A673 (cell line): Measurements from ENCODE around the gene NHLH2. TPM values are rescaled to one million over a fixed set of nuclear protein-coding genes. Genes with fewer than 3 reads are reported as not detected.
A peak's percentile ranks its signal among the peaks of the same experiment; 100 is the strongest.

ENCODE experiments used
- Bru-seq: library from RNA; stranded (reverse); fragments of 400-500 nt; gene quantifications from one replicate; lab custom pipeline; 2021; lab: Mats Ljungman, UMichigan
- BruChase-seq, 2 experiments: library from RNA; stranded (reverse); fragments of 400-500 nt; gene quantifications; one replicate each; lab custom pipeline; 2021; lab: Mats Ljungman, UMichigan
- BruUV-seq: library from RNA; stranded (reverse); fragments of 400-500 nt; replicated peaks from 2 replicates; lab custom pipeline; 2021; lab: Mats Ljungman, UMichigan
- CTCF ChIA-PET: fragments of 300-600 bp; sonication (Branson Sonifier 250); formaldehyde crosslinking; loops from one replicate; lab custom pipeline; 2022; ENCODE audit warnings: antibody characterized with exemption; lab: Charles Lee
- POLR2A ChIA-PET: fragments of 300-600 bp; sonication (Branson Sonifier 250); formaldehyde crosslinking; loops from one replicate; lab custom pipeline; 2022; ENCODE audit warnings: antibody characterized with exemption; ENCODE audit not compliant: low non-redundant PET; lab: Charles Lee
- DNase-seq: peaks from one replicate; pipeline ENCODE4 v3.0.0-alpha.2; 2015; ENCODE audit warnings: low spot score
- H3K27ac ChIP-seq: fragments of 200-600 bp; sonication (generic); 2 replicates; pipeline ENCODE4 v1.5.1; 2016; ENCODE audit warnings: mixed run types, low read depth, mild to moderate bottlenecking, mixed read lengths, antibody characterized with exemption, low read length; ENCODE audit not compliant: poor library complexity, severe bottlenecking
- H3K27me3 ChIP-seq: fragments of 200-600 bp; sonication (generic); replicated peaks from 2 replicates; pipeline ENCODE4 v1.6.1; 2017; ENCODE audit warnings: mixed run types, low read depth, mild to moderate bottlenecking, mixed read lengths, antibody characterized with exemption, low read length; ENCODE audit not compliant: insufficient read depth, poor library complexity
- H3K36me3 ChIP-seq: fragments of 200-600 bp; sonication (generic); 2 replicates; pipeline ENCODE4 v1.6.1; 2016; ENCODE audit warnings: mixed run types, mild to moderate bottlenecking, mixed read lengths, antibody characterized with exemption, low read length; ENCODE audit not compliant: insufficient read depth, poor library complexity, severe bottlenecking
- H3K4me1 ChIP-seq: fragments of 200-600 bp; sonication (generic); 2 replicates; pipeline ENCODE4 v1.6.1; 2017; ENCODE audit warnings: mixed run types, mild to moderate bottlenecking, mixed read lengths, antibody characterized with exemption, low read length; ENCODE audit not compliant: insufficient read depth, poor library complexity, severe bottlenecking
- H3K4me3 ChIP-seq: fragments of 200-600 bp; sonication (generic); 2 replicates; pipeline ENCODE4 v1.5.1; 2016; ENCODE audit warnings: low read depth, mixed run types, mild to moderate bottlenecking, mixed read lengths, low read length; ENCODE audit not compliant: poor library complexity, severe bottlenecking
- H3K9me3 ChIP-seq: fragments of 200-600 bp; sonication (generic); 2 replicates; pipeline ENCODE4 v1.6.1; 2016; ENCODE audit warnings: mixed run types, low read depth, mild to moderate bottlenecking, mixed read lengths, antibody characterized with exemption, low read length; ENCODE audit not compliant: poor library complexity, severe bottlenecking
- EZH2 ChIP-seq: fragments of 200-600 bp; sonication (generic); IDR thresholded peaks from 2 replicates; pipeline ENCODE4 v1.6.1; 2017; ENCODE audit warnings: borderline replicate concordance, low read depth, mild to moderate bottlenecking, mixed read lengths, antibody characterized with exemption, low read length; ENCODE audit not compliant: poor library complexity, severe bottlenecking
- intact Hi-C: fragments of 100-400 bp; cut with micrococcal nuclease; formaldehyde crosslinking; loops from one replicate; pipeline ENCODE4 v1.10.0; 2022; ENCODE audit not compliant: unreplicated experiment
- long read RNA-seq: library from polyadenylated mRNA; stranded (forward); transcript quantifications from one replicate; pipeline ENCODE4 v2.0.0, GENCODE V29; 2022
- total RNA-seq: library from RNA; stranded (reverse); gene quantifications from 2 replicates; pipeline ENCODE4 v1.2.3, GENCODE V29; 2021
- TF ChIP-seq, protein P1 (sequence below): fragments of 300-800, 200-600 bp; sonication (generic); conservative IDR thresholded peaks from 2 replicates; pipeline ENCODE4 v1.5.1; 2017; ENCODE audit warnings: low read depth, mild to moderate bottlenecking, antibody characterized with exemption, low read length, moderate library complexity, mixed read lengths

NHLH2 gene
- total RNA-seq (not detected in 2 replicates), Bru-seq, nascent RNA (not detected), BruChase-seq, experiment 1, labeled RNA remaining after a 2-hour chase (not detected), BruChase-seq, experiment 2, labeled RNA remaining after a 6-hour chase (not detected)
- long read RNA-seq = 0 reads

DNA sequence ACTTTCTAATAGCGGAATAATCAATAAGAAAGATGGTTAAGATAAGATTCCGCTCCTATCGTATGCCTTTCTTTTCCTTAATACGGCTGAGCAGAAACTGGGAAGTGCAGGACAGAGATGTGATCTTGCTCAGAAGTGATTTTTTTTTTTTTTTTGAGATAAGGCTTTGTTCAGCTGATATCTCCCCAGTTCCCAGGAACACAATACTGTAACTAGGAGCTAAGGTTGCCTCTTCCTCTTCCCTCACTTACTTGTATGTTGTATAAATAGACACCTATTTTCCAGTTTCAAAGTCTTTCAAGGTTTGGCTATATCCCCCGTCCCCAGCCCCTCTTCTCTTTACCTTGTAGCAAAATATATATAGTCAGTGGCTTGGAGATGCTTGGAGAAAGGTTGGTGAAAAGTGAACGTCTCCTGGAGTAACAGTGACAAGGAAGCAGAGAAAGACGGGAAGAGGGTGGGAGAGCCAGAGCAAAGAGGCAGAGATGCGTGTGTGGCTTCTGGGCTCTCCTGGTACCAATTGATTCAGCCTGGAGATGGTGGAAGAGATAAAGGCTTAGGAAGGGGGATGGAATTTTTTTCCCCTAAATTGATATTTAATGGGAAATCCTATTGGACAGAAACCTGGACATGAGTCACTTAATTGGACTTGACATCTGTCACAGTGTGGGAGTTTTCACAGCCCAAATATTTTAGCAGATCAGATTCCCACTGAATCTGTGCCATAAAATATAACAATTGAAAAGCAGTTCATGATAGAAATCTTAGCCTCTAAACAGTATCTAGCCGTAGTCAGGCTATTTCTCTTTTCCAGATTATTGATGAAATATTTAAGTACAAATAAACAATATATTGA, at the start of gene NHLH2:
TSS of gene NHLH2 (minus strand) at position 522 of the 856 bp plus-strand sequence. CDS start 2,754 bp downstream, outside the sequence.
- BruUV-seq = no TSS peak
- Histone ChIP-seq H3K27me3 (peaks cover 98% of the 10 kb centered on the region), H3K4me1 (peaks cover 16% of the 10 kb centered on the region), H3K27ac (no peak within 1 kb of the TSS), H3K36me3 (no peaks in the 10 kb centered on the region), H3K4me3 (no peak within 1 kb of the TSS), H3K9me3 (no peaks in the 10 kb centered on the region)
- no peak for DNase-seq
- POLR2A ChIA-PET = no interaction called here
- intact Hi-C loops = no loop called here
- CTCF ChIA-PET = no interaction called here
- peak; percentile 28 for TF ChIP-seq EZH2
- TF ChIP-seq, protein P1, sequence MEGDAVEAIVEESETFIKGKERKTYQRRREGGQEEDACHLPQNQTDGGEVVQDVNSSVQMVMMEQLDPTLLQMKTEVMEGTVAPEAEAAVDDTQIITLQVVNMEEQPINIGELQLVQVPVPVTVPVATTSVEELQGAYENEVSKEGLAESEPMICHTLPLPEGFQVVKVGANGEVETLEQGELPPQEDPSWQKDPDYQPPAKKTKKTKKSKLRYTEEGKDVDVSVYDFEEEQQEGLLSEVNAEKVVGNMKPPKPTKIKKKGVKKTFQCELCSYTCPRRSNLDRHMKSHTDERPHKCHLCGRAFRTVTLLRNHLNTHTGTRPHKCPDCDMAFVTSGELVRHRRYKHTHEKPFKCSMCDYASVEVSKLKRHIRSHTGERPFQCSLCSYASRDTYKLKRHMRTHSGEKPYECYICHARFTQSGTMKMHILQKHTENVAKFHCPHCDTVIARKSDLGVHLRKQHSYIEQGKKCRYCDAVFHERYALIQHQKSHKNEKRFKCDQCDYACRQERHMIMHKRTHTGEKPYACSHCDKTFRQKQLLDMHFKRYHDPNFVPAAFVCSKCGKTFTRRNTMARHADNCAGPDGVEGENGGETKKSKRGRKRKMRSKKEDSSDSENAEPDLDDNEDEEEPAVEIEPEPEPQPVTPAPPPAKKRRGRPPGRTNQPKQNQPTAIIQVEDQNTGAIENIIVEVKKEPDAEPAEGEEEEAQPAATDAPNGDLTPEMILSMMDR = no peak

DNA sequence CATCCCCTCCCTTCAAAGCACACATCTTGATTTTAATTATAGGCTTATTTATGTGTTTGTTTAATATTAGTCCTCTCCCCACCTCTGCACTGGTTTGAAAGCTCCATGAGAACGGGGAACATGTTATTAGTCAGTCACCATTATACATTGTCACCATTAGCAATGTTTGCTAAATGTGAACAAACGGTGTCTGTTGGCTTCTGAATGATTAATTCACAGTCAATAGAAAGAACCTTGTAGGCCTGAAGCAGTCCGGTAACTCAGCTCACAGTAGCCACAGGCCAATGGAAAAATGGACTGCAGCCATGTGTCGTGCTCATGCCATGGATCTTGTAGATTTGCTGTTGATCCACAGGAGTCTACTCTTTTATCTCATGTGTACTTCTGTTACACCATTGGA, 49.7 kb upstream of the NHLH2 start:
- no peak overlapping the region for H3K4me3 ChIP-seq
- H3K9me3 ChIP-seq = no peaks in the 10 kb centered on the region
- ChIA-PET CTCF (no interaction called here), POLR2A (no interaction called here)
- no peaks in the 10 kb centered on the region for H3K27me3 ChIP-seq
- H3K36me3 ChIP-seq = no peaks in the 10 kb centered on the region
- DNase-seq = no peak
- TF ChIP-seq, protein P1 = no peak
- TF ChIP-seq EZH2 = no peak
- intact Hi-C loops = no loop called here
- H3K4me1 ChIP-seq = no peaks in the 10 kb centered on the region
- no peak overlapping the region for H3K27ac ChIP-seq
- no TSS peak for BruUV-seq

DNA sequence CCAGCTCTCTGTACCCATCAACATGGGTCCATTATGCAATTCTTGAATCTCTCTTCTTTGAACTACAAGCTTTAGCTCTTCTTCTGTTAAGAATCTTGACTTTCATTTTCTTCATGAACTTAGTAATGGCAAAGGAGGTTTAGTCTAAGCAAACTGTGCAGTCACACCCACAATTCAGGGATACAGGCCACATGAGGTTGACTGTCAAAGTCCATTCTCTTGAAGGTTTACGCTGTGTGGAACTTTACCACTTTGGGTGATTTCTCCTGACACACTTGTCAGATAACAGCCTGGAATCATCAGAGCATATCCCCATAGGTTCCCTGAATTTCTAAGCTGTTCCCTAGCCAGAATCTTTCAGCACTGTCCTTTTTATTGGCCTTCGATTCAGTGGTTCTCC, 48.0 kb upstream of the NHLH2 start:
- TF ChIP-seq, protein P1 = no peak
- no peak for TF ChIP-seq EZH2
- no peaks in the 10 kb centered on the region for H3K9me3 ChIP-seq
- BruUV-seq = no TSS peak
- no peaks in the 10 kb centered on the region for H3K27me3 ChIP-seq
- ChIA-PET POLR2A (no interaction called here), CTCF (no interaction called here)
- no peak for DNase-seq
- no peaks in the 10 kb centered on the region for H3K36me3 ChIP-seq
- intact Hi-C loops = no loop called here
- no peak overlapping the region for H3K4me3 ChIP-seq
- no peaks in the 10 kb centered on the region for H3K4me1 ChIP-seq
- no peak overlapping the region for H3K27ac ChIP-seq
